Measurements from ENCODE around the gene RAPGEF5. TPM values are rescaled to one million over a fixed set of nuclear protein-coding genes. Genes with fewer than 3 reads are reported as not detected.
A peak's percentile ranks its signal among the peaks of the same experiment; 100 is the strongest.

The RAPGEF5 gene
- total RNA-seq, 1 donor from 2014 or later = 5.4 TPM

- Mint-ChIP-seq H3K27ac (peak overlapping the region; percentile 45), H3K4me1 (peaks cover 33% of the 10 kb centered on the region), H3K9me3 (peaks cover 8% of the 10 kb centered on the region), H3K27me3 (ENCODE audit: low read depth) (no peaks in the 10 kb centered on the region), H3K4me3 (no peak overlapping the region), H3K36me3 (no peaks in the 10 kb centered on the region)
- no peak for TF ChIP-seq CTCF (IDR thresholded peaks at IDR 0.05; ENCODE audit: unreplicated experiment)
- DNase-seq (ENCODE audit: low spot score in 2 of 2, unreplicated experiment in 2 of 2) = no peak
These were observed 88.0 kb downstream of the RAPGEF5 start for GRCh38 chr7:22268884-22269421.

- Mint-ChIP-seq H3K27me3 (ENCODE audit: low read depth) (no peaks in the 10 kb centered on the region), H3K9me3 (peaks cover 8% of the 10 kb centered on the region), H3K4me3 (no peak overlapping the region), H3K27ac (peak overlapping the region; percentile 70), H3K36me3 (no peaks in the 10 kb centered on the region), H3K4me1 (peaks cover 33% of the 10 kb centered on the region)
- DNase-seq (ENCODE audit: low spot score in 2 of 2, unreplicated experiment in 2 of 2) = no peak
- TF ChIP-seq CTCF (IDR thresholded peaks at IDR 0.05; ENCODE audit: unreplicated experiment) = no peak
These were observed 88.9 kb downstream of the RAPGEF5 start for GRCh38 chr7:22267930-22268615.

- Mint-ChIP-seq H3K27me3 (ENCODE audit: low read depth) (no peaks in the 10 kb centered on the region), H3K4me3 (no peak overlapping the region), H3K27ac (no peak overlapping the region), H3K36me3 (no peaks in the 10 kb centered on the region), H3K9me3 (peaks cover 15% of the 10 kb centered on the region), H3K4me1 (peaks cover 12% of the 10 kb centered on the region)
- TF ChIP-seq CTCF (IDR thresholded peaks at IDR 0.05; ENCODE audit: unreplicated experiment) = no peak
- DNase-seq (ENCODE audit: low spot score in 2 of 2, unreplicated experiment in 2 of 2) = no peak
These were observed 94.4 kb downstream of the RAPGEF5 start for GRCh38 chr7:22262538-22262937.

GRCh38 chr7:22256541-22257096, 100.3 kb downstream of the RAPGEF5 start:
- no peak overlapping the region for H3K4me3 Mint-ChIP-seq
- no peak overlapping the region for H3K27ac Mint-ChIP-seq
- H3K4me1 Mint-ChIP-seq = peaks cover 10% of the 10 kb centered on the region
- TF ChIP-seq CTCF (IDR thresholded peaks at IDR 0.05; ENCODE audit: unreplicated experiment) = no peak
- no peaks in the 10 kb centered on the region for H3K27me3 Mint-ChIP-seq (ENCODE audit: low read depth)
- no peak for DNase-seq (ENCODE audit: low spot score in 2 of 2, unreplicated experiment in 2 of 2)
- H3K9me3 Mint-ChIP-seq = peaks cover 3% of the 10 kb centered on the region
- H3K36me3 Mint-ChIP-seq = no peaks in the 10 kb centered on the region

GRCh38 chr7:22255834-22256233, 101.1 kb downstream of the RAPGEF5 start:
- Mint-ChIP-seq H3K4me1 (peaks cover 10% of the 10 kb centered on the region), H3K27ac (no peak overlapping the region), H3K27me3 (ENCODE audit: low read depth) (no peaks in the 10 kb centered on the region), H3K4me3 (no peak overlapping the region), H3K36me3 (no peaks in the 10 kb centered on the region), H3K9me3 (peaks cover 3% of the 10 kb centered on the region)
- no peak for DNase-seq (ENCODE audit: low spot score in 2 of 2, unreplicated experiment in 2 of 2)
- no peak for TF ChIP-seq CTCF (IDR thresholded peaks at IDR 0.05; ENCODE audit: unreplicated experiment)
